HG03571 (cell line): Measurements from ENCODE around the gene UROC1.

ENCODE experiments used
- ATAC-seq: cut with Tn5 transposase; IDR thresholded peaks from one replicate; pipeline ENCODE4 v1.9.1; 2021; ENCODE audit not compliant: unreplicated experiment

UROC1 gene

DNA sequence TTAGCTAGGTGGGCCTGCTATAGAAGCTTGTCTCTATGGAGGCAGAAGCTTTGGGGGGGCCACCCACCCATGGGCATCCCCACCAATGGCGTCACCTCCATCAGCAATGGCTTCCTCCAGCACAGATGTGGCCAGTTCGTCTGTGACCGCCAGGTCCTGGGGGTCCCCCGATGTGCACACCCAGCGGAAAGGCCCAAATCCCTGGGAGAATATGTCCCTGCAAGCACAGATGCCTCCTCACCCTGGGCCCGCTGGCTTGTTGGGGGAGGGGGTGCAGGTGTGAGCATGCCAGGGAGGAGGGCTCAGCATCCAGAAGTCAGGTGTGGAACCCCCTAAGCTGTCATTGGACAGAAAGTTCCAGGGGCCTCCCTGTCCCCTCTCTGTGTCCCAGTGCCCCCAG, 19.6 kb downstream of the UROC1 start:
- ATAC-seq: no peak

DNA sequence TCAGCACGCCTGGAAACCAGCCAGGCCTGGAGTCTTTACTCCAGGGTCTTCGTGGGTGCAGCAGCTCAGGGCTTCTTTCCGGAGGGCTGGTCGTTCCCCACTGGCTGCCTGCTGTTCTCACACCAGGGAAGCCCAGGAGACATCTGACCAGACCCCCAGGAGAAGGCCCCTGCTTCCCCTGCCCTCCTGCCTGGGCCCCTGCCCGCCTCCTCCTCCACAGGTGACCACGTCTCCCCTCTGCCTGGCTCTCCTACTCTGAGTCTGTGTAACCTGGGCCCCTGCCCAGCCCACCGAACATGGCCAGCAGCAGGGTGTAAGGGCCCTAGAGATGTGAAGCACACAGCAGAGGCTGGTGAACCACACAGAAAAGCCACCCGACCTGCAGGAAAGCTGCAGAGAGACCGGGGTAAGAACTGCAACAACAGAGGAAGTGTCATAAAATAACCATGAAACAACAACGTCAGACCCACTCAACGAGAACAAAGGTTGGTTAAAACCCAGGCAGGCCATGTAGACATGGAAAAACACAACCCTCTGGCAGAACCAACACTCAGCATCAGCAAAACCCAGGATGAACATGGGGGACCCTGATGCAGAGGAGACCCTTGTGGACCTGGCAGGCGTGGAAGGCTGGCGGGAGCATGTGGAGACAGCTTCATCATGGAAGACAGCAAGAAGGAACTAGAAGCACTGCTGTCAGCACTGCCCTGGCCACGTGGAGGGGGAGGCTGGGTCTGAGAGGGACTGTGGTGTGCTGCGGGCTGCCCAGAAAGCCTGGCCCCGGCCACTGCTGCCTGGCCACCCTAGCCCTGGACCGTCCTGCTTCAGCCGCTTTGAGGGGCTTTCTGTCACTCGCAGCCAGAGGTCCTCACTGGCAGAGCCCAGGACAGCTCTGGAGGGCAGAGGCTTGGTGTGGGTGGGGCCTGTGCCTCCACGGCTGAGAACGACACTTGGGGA, 20.4 kb downstream of the UROC1 start:
- no peak for ATAC-seq

DNA sequence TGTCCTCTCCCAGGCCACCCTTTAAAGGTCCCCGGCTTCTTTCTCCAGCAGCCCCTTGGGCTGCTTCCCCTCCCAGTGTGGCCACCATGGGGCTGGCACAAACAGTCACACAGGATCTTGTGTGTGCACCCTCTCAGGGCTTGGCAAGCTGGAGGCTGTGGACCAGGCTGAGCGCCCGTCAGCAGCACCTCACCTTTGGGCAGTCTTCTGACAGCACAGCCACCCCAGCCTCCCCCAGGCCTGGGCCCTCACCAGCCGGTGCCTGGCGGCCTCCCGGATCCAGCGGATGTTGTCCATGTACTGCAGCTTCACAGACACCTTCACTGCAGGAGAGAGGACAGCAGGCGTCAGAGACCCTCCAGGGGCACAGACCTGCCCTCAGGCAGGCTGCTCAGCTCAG, 21.8 kb downstream of the UROC1 start:
- ATAC-seq: no peak

DNA sequence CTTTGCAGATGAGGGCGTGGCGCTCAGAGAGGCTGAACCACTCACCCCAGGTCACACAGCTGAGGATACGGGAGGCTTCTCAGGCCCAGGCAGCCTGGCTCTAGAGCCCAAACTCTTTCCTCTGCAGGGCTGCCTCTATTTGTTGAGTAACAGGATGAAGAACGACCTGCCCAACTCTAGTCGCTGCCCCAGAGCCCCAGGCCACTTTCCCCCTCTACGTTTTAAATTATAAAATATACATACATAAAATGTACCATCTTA, 22.7 kb downstream of the UROC1 start:
- ATAC-seq: no peak

DNA sequence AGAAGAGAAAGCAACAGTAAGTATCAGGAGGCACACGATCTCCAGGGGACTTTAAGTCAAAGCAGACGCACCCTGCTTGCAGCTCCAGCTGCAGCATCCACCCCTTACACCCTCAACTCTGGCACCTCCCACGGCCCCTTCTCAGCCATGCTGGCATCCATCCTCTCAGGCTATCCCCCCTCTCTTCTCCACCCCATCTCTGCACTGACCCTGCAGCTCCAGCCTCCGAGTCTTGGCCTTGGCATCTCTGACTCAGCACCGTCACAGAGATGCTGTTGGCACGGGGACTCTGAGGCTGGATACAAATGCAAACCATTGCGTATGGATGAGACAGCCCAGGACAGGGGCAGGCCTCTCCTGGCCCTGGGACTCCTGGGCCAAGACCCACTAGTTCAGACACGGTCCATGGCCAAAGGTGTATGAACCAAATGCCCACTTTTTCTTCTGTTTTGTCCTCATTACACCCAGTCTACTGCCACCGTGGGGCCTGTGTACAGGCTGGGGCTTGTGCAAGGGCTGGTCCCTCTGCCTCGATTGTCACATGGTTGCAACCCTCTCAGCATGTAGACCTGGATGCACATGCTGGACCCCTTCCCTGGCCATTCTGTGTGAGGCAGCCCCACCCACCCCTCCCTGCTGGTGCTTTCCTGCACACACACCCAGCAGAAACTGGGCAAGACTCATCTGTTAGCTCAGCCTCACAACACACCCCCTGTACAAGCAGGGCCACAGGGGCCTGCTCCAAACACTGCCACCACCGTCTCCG, 23.2 kb downstream of the UROC1 start:
- ATAC-seq: no peak

DNA sequence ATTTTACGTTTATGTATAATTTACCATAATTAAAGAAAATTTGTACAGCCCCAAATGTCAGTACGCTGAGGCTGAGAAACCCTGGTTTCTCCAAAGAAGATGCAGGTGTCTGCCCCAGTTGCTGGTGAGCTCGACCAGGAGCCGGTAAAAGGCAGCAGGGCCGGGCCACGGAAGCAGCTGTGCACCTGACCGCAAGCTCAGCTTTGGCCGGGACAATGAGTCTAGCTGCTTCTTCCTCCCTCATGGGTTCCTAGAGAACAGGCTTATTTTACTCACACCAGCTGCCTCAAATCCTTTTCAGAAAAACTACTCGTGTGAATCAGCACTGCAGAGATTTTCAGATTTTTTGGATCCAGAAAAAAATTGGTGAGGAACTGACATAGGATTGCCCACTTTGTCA, 23.8 kb downstream of the UROC1 start:
- ATAC-seq: no peak

DNA sequence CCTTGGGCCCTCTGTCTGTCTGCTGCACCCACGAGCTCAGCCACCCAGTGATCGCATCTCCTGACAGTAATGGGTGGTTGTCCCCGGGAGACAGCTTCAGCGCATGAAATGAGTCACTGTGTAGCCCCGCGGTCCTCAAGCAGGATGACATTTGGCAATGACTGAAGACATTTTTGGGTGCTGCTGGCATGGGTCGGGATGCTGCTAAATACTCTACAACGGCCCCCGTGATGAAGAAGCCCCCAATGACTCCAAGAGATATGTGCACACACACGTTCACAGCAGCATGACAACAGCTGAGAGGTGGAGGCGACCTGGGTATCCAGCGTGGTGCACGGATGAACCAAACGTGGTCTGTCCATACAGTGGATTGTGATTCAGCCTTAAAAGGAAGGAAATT, 24.5 kb downstream of the UROC1 start:
- no peak for ATAC-seq

DNA sequence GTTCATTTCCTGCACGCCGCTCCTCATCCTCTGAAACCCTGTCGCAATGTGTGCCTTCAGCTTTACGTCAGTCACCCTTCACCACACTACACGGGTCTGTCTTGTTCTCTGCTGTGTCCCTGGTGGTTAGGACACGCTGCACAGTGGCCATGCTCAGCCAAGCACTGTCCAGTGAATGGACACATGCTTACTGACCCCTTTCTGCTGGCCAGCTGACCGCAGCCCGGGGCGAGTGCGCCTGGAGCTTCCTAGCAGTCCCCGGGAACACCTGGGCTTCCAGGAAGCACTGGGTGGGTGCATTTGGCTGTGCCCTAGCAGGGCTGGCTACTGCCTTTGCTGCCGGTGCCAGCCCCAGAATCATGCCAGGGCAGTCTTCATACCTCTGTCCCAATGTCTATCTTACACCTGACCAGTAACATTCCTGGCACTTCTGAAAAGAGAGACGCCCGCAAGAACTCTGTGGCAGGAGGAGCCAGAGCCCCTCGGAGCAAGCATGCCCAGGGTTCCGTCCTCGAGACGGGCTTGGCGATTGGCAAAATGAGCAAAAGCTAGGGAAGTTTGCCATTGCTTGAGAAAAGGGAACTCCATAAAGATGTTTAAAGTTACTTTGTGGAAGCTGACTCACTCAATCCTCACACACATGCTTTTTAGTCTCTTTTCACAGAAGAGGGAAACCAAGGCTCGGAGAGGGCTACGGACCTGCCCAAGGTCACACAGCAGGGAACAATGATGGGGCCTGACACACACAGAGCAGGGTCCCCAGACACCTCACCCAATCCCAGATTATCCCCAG, 26.2 kb downstream of the UROC1 start:
- no peak for ATAC-seq

DNA sequence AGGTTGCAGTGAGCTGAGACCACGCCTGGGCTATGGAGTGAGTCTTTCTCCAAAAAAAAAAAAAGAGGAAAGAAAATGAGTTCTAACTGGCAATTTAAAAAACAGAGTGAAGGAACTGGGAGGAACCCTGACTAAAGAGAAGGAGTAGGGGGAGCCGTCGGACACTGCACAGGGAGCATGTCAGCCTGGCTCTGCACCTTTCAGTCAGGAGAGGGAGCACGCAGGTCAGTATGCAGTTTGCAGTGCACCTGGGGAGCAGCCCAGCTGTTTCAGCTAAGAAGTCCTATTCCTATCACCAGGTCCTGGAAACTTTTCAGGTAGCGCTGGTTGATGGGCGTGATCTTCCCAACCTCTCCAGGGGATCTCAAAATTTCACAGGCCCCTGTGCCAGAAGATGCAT, 27.0 kb downstream of the UROC1 start:
- no peak for ATAC-seq

DNA sequence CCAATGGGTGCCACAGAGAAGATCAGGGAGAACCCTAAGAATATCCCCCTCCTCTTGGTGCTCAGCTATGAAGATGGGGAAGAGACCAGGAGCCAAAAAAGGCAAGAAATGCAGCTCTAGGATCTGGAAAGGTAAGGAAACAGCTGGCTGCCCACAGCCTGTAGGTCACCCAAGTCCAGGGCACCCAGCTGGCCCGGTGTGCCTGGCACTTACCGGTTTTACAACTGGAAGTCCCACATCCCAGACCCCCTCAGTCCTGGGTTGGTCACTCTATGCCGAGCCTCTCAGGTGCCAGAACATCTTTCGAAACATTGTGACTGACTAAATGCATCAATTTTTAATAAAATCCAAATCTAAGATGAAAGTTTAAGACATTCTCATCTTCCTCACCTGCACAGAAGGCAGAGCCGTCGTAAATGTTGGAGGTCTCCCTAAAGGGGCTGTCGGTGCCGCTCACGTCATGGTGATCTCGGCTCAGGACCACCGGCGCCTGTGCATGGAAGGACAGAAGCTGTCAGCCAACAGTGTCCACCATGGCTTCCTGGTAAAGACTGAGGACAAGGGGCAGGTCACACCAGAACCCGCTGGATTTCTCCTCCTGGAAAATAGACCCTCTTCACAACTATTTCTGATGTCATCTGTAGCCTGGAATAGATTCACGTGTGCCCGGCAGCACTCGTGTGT, 28.5 kb downstream of the UROC1 start:
- no peak for ATAC-seq

DNA sequence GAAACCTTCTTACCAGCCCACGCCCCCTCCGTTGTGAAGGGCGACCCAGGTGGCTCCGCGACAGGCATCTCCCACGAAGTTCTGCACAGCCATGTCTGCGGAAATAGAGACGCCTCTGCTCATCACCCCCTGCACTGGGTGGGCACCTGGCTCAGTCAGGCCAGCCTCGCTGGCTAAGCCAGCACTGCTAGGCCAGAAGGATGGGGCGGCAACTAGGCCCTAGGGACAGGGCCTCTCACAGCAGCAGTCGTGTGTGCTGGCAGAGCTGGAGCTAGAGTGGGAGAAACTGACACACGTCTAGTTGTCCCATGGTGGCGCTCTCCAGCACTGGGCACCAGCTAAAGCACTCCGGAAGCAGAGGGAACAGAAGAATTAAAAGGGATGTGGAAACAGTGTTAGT, 29.4 kb downstream of the UROC1 start:
- ATAC-seq: no peak

DNA sequence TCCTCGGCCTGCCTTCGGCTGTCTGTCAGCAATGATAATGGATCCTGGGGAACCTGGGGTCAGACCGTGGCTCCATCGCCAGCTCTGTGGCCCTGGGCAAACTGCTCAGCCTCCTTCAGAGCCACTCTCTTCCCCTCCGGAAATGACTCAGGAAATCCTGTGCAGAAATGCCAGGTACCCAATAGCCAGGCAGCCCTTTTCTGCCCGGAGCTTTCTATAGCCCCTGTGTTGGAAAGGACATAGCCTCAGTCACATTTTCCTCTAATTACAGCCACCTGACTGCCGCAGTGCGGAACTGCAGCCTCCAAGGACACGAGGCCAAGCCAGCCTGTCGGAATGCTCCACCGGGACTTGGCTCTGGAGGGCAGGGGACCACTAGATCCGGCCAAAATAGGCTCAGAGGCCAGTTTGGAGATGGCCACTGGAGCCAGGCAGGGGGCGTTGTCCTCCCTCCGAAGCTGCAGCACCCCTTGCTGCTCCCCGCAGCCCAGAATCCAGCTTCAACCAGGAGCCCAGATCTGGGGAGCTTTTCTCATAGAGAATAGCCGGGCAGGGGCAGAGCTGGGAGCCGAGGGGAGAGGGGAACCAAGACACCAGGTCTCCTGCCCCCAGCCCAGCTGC, 30.3 kb downstream of the UROC1 start:
- ATAC-seq: no peak

DNA sequence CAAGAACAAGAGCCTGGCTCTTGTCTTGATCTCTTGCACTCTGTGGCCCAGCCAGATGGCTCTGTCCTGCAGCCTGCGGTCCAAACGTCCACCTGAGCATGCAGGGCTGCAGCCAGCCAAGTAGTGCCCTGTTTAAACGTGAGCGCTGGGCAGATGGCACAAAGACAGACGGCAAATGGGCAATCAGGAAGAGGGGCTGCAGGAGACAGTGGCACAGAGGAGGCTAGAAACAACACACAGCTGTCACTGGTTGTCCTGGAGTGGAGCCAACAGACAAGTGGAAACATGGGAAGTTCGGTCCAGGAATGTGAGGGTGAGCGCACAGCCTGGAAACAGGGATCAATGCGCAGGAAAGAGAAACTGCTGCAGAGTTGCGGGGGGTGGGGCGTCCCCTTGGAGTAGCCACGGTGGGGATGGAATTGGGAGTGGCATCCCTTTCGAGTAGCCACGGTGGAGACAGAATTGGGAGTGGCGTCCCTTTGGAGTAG, 31.2 kb downstream of the UROC1 start:
- no peak for ATAC-seq

DNA sequence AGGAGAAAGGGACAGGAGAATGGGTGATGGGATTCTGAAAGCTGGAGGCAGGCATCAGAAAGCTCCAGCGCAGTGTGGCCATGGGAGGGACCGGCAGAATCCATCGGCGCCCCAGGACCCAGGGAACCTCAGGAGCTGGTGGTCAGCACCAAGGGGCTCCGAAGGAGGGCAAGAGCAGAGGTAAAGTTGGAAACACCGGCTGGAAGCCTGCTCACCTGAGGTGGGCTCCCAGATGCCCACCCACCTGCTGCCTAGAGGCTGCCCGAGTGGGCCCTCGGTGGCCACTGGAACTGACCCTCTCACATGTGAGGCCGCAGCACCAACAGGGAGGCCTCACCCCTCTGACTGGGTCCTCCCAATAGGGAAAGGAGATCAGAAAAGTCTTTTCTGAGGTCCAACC, 31.6 kb downstream of the UROC1 start:
- no peak for ATAC-seq

DNA sequence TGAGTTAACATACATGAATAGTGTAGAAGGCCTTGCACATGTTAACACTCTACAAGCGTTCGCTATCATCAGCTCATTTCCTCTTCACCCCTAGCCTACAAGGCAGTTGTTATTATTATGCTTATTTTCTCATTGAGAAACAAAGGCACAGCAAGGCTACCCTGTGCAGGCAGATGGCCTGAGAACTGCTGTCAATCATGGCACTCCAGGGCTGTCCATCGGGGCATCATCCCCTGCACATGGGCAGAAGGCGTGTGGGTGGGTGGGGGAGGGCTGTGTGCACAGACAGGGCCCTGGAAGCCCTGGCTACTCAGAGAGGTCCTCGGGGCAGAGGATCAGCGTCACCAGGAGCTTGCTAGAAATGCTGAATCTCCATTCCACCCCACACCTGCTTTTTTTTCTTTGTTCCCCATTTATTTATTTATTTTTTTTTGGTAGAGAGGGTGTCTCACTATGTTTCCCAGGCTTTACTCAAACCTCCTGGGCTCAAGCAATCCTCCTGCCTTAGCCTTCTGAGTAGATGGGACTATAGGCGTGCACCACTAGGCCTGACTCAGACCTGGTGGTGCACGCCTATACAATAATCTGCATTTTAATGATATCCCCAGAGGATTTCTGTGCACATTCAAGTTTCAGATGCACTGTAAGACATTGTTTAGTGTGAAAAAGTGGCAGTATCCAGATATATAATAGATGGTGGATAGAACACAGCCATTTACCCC, 32.2 kb downstream of the UROC1 start:
- ATAC-seq: no peak

DNA sequence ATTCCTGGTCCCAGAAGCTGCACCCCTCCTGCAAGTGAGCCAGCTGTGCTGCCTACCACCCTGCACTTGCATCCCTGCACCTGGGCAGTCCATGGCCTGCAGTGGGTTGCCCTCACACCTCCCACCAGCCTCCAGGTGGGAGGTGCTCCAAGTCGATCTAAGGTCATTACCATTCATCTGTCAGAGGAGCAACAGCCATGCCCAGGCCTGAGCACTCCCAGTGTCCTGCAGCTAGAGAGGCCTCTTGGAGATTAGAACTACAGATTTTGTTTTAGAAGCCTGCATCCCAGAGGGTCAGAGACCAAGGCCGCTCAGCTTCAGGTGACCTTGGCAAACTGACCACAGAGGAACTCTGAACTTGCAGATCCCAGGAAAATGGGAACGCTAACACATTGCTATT, 32.9 kb downstream of the UROC1 start:
- ATAC-seq: no peak

DNA sequence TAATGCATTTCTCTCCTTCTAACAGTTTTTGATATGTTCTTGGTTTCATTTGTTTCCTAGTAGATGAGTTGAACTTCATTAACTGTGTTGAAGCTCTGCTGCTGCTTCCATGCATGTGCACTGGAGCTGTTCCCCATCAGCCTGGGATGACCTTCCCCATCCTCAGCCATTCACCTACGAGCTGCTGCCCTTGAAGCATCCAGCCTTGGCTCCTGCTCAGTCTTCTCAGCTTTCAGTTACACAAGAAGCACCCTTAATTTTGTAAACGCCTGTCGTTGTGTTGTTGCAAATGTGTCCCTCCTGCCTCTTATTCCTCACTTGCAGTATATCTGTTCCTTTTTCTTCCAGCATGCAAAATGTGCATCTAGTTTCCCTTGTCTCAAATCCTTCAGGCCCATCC, 33.4 kb downstream of the UROC1 start:
- ATAC-seq: no peak

DNA sequence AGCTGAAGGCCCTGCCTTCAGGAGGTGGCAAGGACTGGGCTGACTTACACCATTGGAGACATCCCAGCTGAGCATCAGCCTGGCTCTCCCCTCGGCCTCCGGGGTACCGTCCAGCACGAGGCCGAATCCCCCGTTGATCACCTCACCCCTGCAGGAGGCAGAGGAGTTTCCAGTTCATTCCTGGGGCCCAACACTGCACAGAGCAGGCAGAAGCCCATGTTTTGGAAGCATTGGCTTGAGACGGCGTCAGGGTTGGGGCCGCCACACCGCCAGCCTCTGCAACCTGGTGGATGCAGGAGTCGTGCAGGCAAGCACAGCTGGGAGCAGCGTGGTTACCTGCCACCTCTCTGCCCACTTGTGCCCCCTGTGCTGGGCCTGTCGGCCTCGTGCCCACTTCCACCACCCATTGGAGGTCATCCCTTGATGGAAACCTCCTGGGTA, 34.2 kb downstream of the UROC1 start:
- ATAC-seq: no peak

DNA sequence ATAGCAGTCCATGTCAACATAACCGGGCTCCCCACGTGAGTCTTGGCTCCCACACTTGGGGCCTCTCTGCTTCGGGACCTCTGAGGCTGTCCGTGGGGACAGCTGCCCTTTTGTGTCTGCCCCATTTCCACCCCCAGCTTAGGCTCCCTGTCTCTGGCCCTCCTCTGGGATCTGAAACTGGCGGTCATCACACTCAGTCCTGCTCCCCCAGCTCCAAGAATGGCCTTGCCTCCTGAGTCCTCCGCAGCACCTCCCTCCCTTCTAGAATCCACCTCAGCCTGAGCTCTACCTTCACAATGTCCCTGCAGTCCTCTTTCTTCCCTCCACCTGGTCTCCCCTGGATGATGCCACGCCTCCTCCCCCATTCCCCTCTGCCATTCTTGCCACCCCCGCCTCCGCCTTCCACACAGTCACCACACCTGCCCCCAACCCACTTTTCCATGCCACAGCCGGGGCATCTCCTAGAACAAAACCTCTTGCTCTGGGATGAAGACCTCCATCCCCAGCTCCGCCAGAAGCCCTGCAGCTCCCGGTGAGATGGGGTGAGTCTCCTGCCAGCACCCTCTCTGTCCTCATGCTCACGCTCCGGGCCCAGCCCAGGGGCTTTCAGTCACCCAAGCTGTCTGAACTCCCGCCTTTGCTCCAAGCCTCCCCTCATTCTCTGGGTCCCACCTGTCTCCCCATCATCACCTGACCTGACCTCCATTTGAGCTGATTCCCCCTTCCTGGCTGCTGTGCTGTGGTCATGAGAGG, 34.9 kb downstream of the UROC1 start:
- no peak for ATAC-seq
